ENCODE data around the gene KRT84. TPM values are rescaled to one million over a fixed set of nuclear protein-coding genes. Genes with fewer than 3 reads are reported as not detected.

Gene KRT84
- polyA plus RNA-seq, 3 donors: not detected

GRCh38 chr12:52342781-52343490, 42.5 kb downstream of the KRT84 start:
- H3K36me3 ChIP-seq (replicated peaks in 1 of 2; ENCODE audit: control insufficient read depth in 1 of 2, insufficient read depth in 2 of 2, low read length in 2 of 2): no peaks in the 10 kb centered on the region
- no peaks in the 10 kb centered on the region for H3K9me3 ChIP-seq (replicated peaks in 1 of 2; ENCODE audit: control insufficient read depth in 1 of 2, insufficient read depth in 1 of 2, low read length in 2 of 2)
- intact Hi-C loops (cut with micrococcal nuclease): no loop called here
- 92% methylated on average over 2 of the region's 2 CpGs for WGBS (ENCODE audit: insufficient coverage)
- no peak overlapping the region for H3K4me2 ChIP-seq (replicated peaks; ENCODE audit: extremely low read depth, low read length, poor library complexity, severe bottlenecking)
- H4K20me1 ChIP-seq (ENCODE audit: insufficient read depth, low read length): no peaks in the 10 kb centered on the region
- no peak overlapping the region for H3K4me3 Mint-ChIP-seq
- no peak overlapping the region for H3K4me3 ChIP-seq (replicated peaks in 1 of 3; ENCODE audit: low read depth in 2 of 3, low read length in 3 of 3)
- TF ChIP-seq CTCF (IDR thresholded peaks at IDR 0.05): no peak
- H3K27me3 Mint-ChIP-seq (ENCODE audit: low read depth in 3 of 3): peaks cover 4 to 10% (median 7%) of the 10 kb centered on the region in 3 donors
- H3K27ac ChIP-seq (ENCODE audit: low read depth in 1 of 2, low read length in 2 of 2): no peak overlapping the region
- DNase-seq: no peak
- no peak overlapping the region for H3K9ac ChIP-seq (ENCODE audit: insufficient read depth, low read length, poor library complexity, severe bottlenecking)
- no peaks in the 10 kb centered on the region for H3K27me3 ChIP-seq (ENCODE audit: control insufficient read depth in 2 of 2, insufficient read depth in 2 of 2, low read length in 2 of 2)
- H3K79me2 ChIP-seq (ENCODE audit: insufficient read depth, low read length): no peaks in the 10 kb centered on the region
- H3K27ac Mint-ChIP-seq: no peak overlapping the region
- no peaks in the 10 kb centered on the region for H3K36me3 Mint-ChIP-seq
- no peaks in the 10 kb centered on the region for H3K4me1 Mint-ChIP-seq
- H3K9me3 Mint-ChIP-seq: peaks cover 0 to 5% (median 3%) of the 10 kb centered on the region in 7 donors
- no peaks in the 10 kb centered on the region for H3K4me1 ChIP-seq (ENCODE audit: control insufficient read depth in 1 of 2, insufficient read depth in 2 of 2, low read length in 2 of 2)
- H2AFZ ChIP-seq (ENCODE audit: insufficient read depth, low read depth, low read length, poor library complexity, severe bottlenecking): no peak overlapping the region

GRCh38 chr12:52341066-52341580, 44.3 kb downstream of the KRT84 start:
- no peak overlapping the region for H3K27ac ChIP-seq (ENCODE audit: low read depth in 1 of 2, low read length in 2 of 2)
- no peaks in the 10 kb centered on the region for H3K36me3 Mint-ChIP-seq
- H3K4me1 ChIP-seq (ENCODE audit: control insufficient read depth in 1 of 2, insufficient read depth in 2 of 2, low read length in 2 of 2): no peaks in the 10 kb centered on the region
- no peak for TF ChIP-seq CTCF (IDR thresholded peaks at IDR 0.05)
- 93% methylated on average over 9 of the region's 14 CpGs for WGBS (ENCODE audit: insufficient coverage)
- peaks cover 6 to 10% (median 6%) of the 10 kb centered on the region in 3 donors for H3K27me3 Mint-ChIP-seq (ENCODE audit: low read depth in 3 of 3)
- H3K27me3 ChIP-seq (ENCODE audit: control insufficient read depth in 2 of 2, insufficient read depth in 2 of 2, low read length in 2 of 2): no peaks in the 10 kb centered on the region
- no peak overlapping the region for H3K4me3 ChIP-seq (replicated peaks in 1 of 3; ENCODE audit: low read depth in 2 of 3, low read length in 3 of 3)
- peaks cover 4 to 8% (median 6%) of the 10 kb centered on the region in 7 donors for H3K9me3 Mint-ChIP-seq
- no peaks in the 10 kb centered on the region for H3K9me3 ChIP-seq (replicated peaks in 1 of 2; ENCODE audit: control insufficient read depth in 1 of 2, insufficient read depth in 1 of 2, low read length in 2 of 2)
- no peak overlapping the region for H3K9ac ChIP-seq (ENCODE audit: insufficient read depth, low read length, poor library complexity, severe bottlenecking)
- no peaks in the 10 kb centered on the region for H4K20me1 ChIP-seq (ENCODE audit: insufficient read depth, low read length)
- no peaks in the 10 kb centered on the region for H3K79me2 ChIP-seq (ENCODE audit: insufficient read depth, low read length)
- no peak overlapping the region for H3K4me2 ChIP-seq (replicated peaks; ENCODE audit: extremely low read depth, low read length, poor library complexity, severe bottlenecking)
- no peaks in the 10 kb centered on the region for H3K36me3 ChIP-seq (replicated peaks in 1 of 2; ENCODE audit: control insufficient read depth in 1 of 2, insufficient read depth in 2 of 2, low read length in 2 of 2)
- no peak overlapping the region for H3K27ac Mint-ChIP-seq
- H2AFZ ChIP-seq (ENCODE audit: insufficient read depth, low read depth, low read length, poor library complexity, severe bottlenecking): no peak overlapping the region
- no peak for DNase-seq
- no peak overlapping the region for H3K4me3 Mint-ChIP-seq
- H3K4me1 Mint-ChIP-seq: no peaks in the 10 kb centered on the region
- intact Hi-C loops (cut with micrococcal nuclease): no loop called here

Measured in CD14-positive monocyte (primary cell).